Breast epithelium (tissue), 3 donors: ENCODE results near the gene ADARB1.
"Not testable (repeated sequence)": the region's sequence is repeated elsewhere in the genome, so short reads cannot be mapped to it uniquely, and the experiment has no call there.

Source experiments
- CTCF ChIP-seq, 3 donors: fragments of 450-650 bp; IDR thresholded peaks; one replicate each; pipeline ENCODE4 v1.5.1; 2016 to 2017; ENCODE audit warnings: antibody characterized with exemption in 3 of 3, mild to moderate bottlenecking in 3 of 3, moderate library complexity in 3 of 3
- POLR2A ChIP-seq: fragments of 450-650 bp; IDR thresholded peaks from one replicate; pipeline ENCODE4 v1.6.1; 2016; ENCODE audit warnings: antibody characterized with exemption, mild to moderate bottlenecking, moderate library complexity
- POLR2AphosphoS5 ChIP-seq, 3 donors: sonication (generic); formaldehyde crosslinking; IDR thresholded peaks; one replicate each; pipeline ENCODE4 v1.6.1; 2017; ENCODE audit warnings: antibody characterized with exemption in 3 of 3

GRCh38 chr21:45140944-45141343 lies 66.6 kb downstream of the ADARB1 start:
- not testable (repeated sequence) for TF ChIP-seq POLR2A; CTCF (IDR thresholded peaks at IDR 0.05); POLR2AphosphoS5 (IDR thresholded peaks at IDR 0.05)
